ENCODE data around the gene EVA1C.

DNA sequence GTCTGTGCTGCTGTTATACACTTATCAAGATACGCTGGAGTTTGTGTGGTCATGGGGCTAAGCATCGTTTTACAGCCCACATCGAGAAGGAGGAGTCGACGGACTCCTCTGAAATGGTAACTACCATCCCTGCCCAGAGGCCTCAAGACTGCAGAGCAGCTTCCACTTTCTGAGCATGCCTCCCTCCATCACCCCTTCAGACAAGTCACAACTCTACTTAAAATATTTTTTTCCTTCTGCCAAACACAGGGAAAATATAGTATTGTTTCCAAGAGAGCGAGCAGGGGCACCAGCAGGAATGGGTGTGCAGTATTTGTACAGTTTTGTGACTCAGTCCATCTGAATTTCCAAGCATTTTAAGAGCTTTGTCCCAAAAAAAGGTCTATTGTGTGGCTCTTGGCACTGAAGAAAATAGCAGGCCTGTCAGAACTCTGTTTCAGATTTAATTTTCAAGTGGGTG lies 14.1 kb downstream of the EVA1C start:
- TF ChIP-seq, protein P1, sequence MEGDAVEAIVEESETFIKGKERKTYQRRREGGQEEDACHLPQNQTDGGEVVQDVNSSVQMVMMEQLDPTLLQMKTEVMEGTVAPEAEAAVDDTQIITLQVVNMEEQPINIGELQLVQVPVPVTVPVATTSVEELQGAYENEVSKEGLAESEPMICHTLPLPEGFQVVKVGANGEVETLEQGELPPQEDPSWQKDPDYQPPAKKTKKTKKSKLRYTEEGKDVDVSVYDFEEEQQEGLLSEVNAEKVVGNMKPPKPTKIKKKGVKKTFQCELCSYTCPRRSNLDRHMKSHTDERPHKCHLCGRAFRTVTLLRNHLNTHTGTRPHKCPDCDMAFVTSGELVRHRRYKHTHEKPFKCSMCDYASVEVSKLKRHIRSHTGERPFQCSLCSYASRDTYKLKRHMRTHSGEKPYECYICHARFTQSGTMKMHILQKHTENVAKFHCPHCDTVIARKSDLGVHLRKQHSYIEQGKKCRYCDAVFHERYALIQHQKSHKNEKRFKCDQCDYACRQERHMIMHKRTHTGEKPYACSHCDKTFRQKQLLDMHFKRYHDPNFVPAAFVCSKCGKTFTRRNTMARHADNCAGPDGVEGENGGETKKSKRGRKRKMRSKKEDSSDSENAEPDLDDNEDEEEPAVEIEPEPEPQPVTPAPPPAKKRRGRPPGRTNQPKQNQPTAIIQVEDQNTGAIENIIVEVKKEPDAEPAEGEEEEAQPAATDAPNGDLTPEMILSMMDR (conservative IDR thresholded peaks at IDR 0.05 in 1 of 2, IDR thresholded peaks at IDR 0.05 in 1 of 2; ENCODE audit: extremely low read depth in 1 of 2, insufficient read depth in 1 of 2, low read depth in 1 of 2, low read length in 2 of 2) = no peak
- no peak for TF ChIP-seq EZH2 (IDR thresholded peaks at IDR 0.05; ENCODE audit: borderline replicate concordance, low read length)
